ENCODE data around the gene FBXO31.

DNA sequence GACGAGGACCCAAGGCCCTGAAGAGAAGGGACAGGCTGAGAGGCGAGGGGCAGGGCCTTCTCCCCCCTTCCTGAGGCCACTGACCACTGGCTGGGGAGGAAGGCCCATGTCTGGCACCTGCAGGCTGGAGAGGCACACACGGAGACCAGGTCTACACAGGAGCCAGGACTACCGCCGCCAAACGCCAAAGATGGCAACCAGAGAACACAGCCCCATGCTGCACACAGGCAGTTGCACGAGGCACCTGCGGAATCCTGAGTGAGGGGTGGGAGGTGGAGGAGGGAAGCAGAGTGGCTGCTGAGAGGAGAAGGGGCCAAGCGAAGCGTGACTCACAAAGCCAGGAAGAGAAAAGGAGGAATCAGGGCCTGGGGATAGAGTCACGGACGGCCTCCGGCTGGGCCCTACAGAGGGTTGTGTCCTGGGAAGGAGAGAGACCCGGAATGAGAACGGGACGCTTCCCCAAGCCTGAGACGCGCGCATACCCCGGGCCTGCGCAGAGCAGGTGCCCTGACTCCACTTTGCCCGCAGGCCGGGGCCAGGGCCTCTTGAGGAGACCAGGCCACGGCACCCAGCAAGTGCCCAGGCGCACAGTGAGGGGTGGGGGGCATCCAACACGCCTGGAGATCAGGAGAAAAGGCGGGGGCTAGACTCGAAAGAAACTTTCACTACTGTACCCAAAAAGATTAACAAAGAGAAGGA, 37.7 kb downstream of the FBXO31 start:
- TF ChIP-seq, protein P1, sequence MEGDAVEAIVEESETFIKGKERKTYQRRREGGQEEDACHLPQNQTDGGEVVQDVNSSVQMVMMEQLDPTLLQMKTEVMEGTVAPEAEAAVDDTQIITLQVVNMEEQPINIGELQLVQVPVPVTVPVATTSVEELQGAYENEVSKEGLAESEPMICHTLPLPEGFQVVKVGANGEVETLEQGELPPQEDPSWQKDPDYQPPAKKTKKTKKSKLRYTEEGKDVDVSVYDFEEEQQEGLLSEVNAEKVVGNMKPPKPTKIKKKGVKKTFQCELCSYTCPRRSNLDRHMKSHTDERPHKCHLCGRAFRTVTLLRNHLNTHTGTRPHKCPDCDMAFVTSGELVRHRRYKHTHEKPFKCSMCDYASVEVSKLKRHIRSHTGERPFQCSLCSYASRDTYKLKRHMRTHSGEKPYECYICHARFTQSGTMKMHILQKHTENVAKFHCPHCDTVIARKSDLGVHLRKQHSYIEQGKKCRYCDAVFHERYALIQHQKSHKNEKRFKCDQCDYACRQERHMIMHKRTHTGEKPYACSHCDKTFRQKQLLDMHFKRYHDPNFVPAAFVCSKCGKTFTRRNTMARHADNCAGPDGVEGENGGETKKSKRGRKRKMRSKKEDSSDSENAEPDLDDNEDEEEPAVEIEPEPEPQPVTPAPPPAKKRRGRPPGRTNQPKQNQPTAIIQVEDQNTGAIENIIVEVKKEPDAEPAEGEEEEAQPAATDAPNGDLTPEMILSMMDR (IDR thresholded peaks at IDR 0.05): no peak
- TF ChIP-seq EZH2 (IDR thresholded peaks at IDR 0.05) (no peak), EZH2phosphoT487 (IDR thresholded peaks at IDR 0.05) (no peak)

All from neural progenitor cell (in vitro differentiated cells).